HG02759 (cell line): ENCODE data around the gene MND1.
"Not testable (repeated sequence)": the region's sequence is repeated elsewhere in the genome, so short reads cannot be mapped to it uniquely, and the experiment has no call there.

Source experiments
- ATAC-seq: cut with Tn5 transposase; IDR thresholded peaks from one replicate; pipeline ENCODE4 v1.9.1; 2021; ENCODE audit warnings: mild to moderate bottlenecking, moderate library complexity; ENCODE audit not compliant: unreplicated experiment

The MND1 gene

GRCh38 chr4:153438916-153439756 lies 94.6 kb downstream of the MND1 start:
- peak; percentile 76 for ATAC-seq

GRCh38 chr4:153439831-153440230 lies 95.3 kb downstream of the MND1 start:
- ATAC-seq = peak; percentile 4

- ATAC-seq = no peak
These were observed 96.0 kb downstream of the MND1 start for GRCh38 chr4:153440475-153440874.

GRCh38 chr4:153447175-153447905 lies 102.9 kb downstream of the MND1 start:
- no peak for ATAC-seq

GRCh38 chr4:153448003-153448731 lies 103.7 kb downstream of the MND1 start:
- ATAC-seq = no peak

- ATAC-seq = no peak
These were observed 104.8 kb downstream of the MND1 start for GRCh38 chr4:153449338-153449737.

GRCh38 chr4:153450544-153450917 lies 106.0 kb downstream of the MND1 start:
- ATAC-seq = no peak

- not testable (repeated sequence) for ATAC-seq
These were observed 106.7 kb downstream of the MND1 start for GRCh38 chr4:153451145-153451544.

GRCh38 chr4:153451911-153452657 lies 107.6 kb downstream of the MND1 start:
- no peak for ATAC-seq

- ATAC-seq = no peak
These were observed 108.3 kb downstream of the MND1 start for GRCh38 chr4:153452658-153453378.

GRCh38 chr4:153453402-153453801 lies 108.9 kb downstream of the MND1 start:
- no peak for ATAC-seq

- no peak for ATAC-seq
These were observed 114.5 kb downstream of the MND1 start for GRCh38 chr4:153458969-153459368.

GRCh38 chr4:153461549-153461948 lies 117.1 kb downstream of the MND1 start:
- not testable (repeated sequence) for ATAC-seq

GRCh38 chr4:153464068-153464467 lies 119.6 kb downstream of the MND1 start:
- no peak for ATAC-seq
